22Rv1 (cell line): ENCODE data around the gene RDM1.

Experiments
- CTCF ChIP-seq: fragments of 450-650 bp; IDR thresholded peaks from 2 replicates; pipeline ENCODE4 v1.5.1; 2017; ENCODE audit warnings: mild to moderate bottlenecking
- ZFX ChIP-seq: fragments of 450-650 bp; IDR thresholded peaks from 2 replicates; pipeline ENCODE4 v1.6.1; 2017; ENCODE audit warnings: antibody characterized with exemption, borderline replicate concordance

GRCh38 chr17:35900708-35901480, 29.7 kb downstream of the RDM1 start:
- TF ChIP-seq CTCF: no peak
- no peak for TF ChIP-seq ZFX
